Stimulated activated CD8-positive, alpha-beta memory T cell treated with anti-CD3 and anti-CD28 coated beads, Interleukin-7, amount 100 ng/mL, for 48 hours (primary cell): Measurements from ENCODE around the gene RPA3.
"Not testable (repeated sequence)": the region's sequence is repeated elsewhere in the genome, so short reads cannot be mapped to it uniquely, and the experiment has no call there.

ENCODE experiments used
- DNase-seq, 2 donors: peaks; one replicate each; pipeline ENCODE4 v3.0.0-alpha.2; 2020; ENCODE audit warnings: low read depth in 1 of 2; ENCODE audit errors: extremely low read depth in 1 of 2

Gene RPA3

DNA sequence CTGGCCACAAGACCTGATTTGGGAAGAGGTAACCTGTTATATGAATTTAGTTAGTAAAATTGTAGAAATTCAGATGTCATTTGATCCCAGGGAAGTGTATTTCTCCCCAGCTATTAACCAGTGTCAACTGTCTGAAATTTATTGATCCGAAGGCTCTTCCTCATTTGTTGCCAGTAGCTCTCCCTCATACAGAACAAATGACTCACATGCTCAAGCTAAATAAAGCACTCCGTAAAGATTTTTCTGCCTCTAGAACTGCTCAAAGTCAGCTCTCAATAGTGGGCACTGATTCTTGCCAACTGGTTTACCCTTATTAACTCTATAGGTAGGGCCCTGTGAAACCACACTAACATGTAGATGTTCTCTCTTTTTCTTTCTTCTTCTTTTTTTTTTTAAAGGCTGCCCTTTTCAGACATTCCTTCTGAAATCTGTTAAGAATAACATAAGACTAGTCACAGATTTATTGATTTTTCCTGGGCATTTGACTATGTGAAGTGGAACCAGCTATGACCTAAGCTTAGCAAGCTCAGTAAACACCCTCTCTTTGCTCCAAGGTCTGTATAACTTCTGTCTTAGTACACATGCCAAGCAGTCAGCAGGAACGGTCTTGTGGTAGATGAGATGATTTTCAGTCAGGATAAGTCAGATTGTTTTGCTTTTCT, 21.8 kb downstream of the RPA3 start:
- no peak for DNase-seq

DNA sequence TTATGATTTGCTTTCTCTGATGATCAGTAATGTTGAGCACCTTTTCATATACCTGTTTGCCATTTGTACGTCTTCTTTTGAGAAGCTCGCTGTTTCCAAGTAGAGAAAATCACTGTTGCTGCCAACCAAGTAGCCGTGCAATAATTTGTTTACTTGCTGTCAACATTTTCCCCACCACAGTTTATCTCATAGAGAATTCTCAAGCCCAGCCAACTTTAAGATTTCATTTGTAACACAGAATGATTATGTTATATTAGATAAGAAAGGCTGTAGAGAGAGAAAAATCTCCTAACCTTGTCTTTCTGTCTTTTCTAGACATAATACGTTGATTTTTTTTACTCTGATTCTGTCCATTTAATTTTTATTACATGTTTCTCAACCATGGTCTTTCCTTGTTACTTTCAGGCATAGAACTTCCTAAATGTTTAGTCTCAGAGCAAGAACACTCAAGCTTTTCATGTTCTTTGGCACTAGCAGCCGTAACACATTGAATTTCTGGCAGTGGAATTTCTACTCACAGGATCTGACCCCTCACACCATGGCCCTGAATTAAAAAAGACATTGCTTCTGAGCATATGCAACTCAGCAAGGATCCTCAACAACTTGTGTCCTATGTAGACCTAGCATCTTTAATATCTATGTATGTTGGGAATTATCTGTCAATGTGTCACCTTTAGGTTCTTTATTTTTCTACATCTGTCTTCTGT, 23.1 kb downstream of the RPA3 start:
- DNase-seq = no peak

DNA sequence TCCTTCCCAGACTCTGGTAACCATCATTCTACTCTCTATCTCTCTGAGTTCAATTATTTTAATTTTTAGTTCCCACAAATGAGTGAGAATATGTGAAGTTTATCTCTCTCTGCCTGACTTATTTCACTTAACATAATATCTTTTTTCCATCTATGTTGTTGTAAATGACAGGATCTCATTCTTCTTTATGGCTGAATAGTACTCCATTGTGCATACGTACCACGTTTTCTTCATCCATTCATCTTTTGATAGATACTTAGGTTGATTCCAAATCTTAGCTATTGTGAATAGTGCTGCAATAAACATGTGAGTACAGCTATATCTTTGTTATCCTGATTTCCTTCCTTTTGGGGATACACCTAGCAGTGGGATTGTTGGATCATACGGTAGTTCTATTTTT, 23.9 kb downstream of the RPA3 start:
- DNase-seq = no peak

DNA sequence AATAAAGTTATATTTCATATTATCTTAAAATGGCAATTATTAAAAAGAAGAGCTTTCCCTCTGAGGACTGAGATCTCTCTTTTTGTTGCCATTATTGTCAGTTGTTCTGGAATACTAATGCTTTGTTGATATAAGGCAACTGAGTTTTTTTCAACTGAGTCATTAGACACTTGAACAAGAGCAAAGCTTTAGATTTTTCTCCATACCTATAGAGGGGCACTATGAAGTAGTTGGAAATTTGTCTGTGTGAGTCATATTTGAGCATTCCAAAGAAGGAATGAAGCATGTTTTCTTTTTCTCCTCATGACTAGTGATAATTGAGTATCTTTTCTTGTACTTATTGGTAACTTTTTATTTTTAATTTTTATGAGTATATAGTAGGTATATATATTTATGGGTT, 24.5 kb downstream of the RPA3 start:
- DNase-seq = no peak

DNA sequence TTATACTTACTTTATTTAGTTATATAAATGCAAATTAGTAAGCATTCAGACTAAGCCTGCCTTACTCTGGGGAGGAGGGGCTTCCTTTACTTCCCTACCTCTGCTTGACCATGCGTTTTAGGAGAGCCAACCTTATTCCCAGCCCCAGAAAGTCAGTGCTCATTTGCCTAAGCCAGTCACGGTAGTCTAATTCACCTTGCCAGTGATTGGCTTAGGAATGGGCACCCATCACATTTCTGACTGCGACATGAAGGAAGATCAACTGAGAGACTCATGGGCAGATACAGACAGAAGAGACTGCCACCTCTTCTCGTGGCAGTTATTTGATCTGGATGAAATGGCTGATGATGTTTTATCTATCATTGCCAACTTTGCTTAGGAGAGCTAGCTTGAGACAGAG, 29.5 kb downstream of the RPA3 start:
- no peak for DNase-seq

DNA sequence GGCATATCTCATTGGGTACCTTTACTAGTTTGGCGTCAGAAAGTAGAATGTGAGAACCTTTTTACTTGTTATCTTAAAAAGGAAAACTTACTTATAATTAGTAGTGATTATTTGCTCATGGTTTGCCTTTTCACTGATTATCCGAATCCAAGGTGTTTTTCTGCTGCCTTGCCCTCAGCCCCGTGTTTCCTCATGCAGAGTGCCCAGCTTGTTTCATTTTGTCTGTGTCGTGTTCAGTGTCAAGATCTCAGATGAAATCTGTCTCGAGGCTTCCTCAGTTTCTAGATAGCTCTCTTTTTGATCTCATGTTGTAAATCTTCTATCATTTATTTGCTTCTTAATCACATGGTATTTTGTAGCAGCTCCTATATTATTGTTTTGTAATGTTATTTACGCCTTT, 30.1 kb downstream of the RPA3 start:
- DNase-seq = no peak

DNA sequence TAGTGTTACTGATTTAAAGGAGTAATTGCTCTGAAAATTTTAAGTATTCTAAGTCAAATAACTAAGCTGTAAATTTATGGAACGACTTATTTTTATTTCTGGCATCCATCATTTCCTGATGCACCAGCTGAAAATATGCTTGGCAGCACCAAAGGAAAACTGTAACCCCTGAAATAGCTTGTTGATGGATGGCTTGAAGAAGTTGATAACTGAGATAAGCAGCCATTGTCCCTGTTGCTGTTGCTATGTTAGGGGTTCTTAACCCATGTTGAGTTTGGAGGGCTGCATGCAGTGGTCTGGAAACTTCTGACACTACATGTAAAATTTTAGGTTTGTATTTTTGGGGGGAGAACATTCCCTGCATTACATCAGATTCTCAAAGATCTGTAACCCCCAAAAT, 30.6 kb downstream of the RPA3 start:
- DNase-seq = no peak

DNA sequence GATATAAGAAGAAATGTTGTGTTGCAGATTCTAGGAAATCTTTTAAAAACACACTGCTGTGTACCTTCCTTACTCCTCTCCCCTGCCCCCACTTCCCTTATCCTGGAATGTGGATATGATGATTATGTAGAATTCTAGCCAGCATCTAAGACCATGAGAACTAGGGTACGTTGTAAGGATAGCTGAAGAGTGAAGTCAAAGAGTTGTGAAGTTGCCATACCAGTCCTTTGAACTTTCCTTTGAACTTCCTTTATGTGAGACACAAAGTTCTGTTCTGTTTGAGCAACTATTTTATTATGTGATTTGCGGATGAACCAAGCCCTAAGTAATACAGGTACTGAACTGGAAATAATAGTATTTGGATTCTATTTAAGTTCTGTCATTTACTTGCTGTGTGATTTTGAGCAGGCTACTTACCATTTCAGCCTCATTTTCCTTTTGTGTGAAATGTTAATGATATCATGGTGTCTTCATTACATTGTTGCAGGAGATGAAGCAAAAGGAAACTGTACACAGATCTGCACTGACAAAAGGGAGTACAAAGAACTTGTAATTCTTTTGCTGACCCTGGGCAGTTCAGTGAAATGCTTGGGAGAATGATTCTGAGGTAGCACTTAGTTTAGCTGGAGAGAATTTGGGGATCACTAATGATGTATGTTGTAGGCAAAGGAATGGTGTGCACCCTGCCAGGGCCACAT, 31.4 kb downstream of the RPA3 start:
- no peak for DNase-seq

DNA sequence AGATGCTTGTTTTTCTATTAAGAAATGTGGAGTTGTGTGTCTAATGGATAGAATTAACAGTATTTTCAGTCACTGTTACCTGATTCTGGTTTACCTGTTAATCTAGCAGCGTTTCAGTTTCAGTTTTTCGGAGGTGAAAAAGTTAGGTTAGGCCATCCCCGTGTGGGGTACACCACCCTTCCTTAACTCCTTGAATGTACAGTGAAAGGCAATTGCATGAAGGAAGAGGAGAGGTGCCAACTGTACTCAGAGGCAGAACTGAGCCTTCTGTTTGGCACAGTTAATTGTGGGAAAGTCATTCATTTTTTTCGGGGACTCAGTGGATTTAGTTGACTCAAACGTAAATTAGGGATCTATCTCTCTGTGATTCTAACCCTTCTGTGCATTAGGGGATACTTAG, 35.5 kb downstream of the RPA3 start:
- DNase-seq = no peak

DNA sequence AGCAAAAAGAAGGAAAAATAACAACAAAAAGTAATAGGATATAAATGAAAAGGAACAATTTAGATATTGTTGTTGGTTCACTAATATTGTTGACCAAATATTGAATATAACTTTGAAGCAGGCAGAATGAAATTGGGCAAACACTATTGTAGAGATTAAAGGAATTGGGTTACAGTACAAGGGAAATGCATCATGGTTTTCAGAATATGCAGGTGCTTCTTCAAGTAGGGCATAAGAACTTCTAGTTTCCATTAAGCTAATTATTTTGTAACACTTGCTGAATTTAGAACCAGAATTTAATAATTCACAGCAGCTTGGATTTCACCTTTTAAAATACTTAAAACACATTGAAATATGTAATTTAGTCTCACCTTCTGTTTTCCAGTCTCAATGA, 36.5 kb downstream of the RPA3 start:
- DNase-seq = no peak

DNA sequence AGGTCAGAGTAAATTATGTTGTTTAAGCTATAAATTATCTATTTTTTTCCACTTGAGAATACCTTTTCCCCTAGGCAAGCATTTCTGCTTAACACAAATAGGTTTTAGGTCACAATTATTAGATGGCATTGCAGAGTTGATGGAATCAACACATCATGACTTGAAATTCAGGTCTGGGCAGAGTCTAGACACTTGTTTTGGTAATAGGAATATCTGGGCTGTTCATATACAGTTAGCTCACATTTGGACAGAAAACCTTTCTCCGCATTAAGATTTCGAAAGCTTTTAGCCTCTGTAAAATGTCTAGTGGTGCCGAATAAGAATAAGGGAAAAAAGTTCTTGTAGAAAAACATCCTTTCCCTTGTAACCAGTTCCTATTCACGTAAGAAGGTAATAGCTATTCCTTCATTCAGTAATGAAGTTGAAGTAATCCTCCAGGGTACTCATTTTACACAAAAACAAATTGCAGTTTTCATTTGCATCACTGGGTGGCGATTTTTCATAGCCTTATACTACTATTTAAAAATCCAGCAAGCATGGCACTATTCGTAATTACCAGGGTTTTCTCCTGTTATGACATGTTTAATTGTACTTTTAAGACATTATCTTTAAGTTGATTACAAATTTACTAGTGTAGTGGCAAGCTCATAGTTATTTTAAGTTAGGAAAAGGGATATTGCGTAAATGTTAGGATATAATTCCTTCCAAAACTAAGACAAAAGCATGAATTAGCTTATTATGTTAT, 37.0 kb downstream of the RPA3 start:
- no peak for DNase-seq

DNA sequence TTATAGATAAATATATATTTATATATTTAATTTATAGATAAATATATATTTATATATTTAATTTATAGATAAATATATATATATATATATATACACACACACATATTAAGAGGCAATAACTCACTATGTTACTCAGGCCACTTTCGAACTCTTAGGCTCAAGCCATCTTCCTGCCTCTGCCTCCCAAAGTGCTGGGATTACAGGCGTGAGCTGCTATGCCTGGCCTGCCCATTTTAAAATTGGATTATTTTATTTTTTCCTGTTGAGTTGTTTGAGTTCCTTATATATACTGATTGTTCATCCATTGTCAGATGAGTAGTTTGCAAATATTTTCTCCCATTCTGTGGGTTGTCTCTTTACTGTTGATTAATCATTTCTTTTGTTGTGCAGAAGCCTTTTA, 38.8 kb downstream of the RPA3 start:
- DNase-seq = not testable (repeated sequence)

DNA sequence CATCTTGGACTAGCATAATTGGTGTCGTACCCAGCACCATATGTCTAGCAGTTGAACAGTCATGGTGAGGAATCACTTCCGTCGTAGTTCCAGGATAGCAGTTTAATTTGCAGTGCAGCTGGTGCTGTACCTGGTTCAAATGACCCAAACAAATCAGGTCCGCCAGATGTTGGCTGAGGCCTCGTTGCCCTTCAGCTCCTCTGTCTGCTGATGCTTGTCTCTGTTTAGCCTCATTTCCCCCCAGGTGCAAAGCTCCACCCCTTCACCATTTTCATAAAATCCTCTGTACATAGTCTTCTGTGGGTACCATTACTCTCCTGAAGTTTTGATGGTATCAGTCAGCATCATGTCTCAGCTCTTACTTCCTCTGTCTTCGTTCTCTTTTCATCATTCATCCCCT, 42.7 kb downstream of the RPA3 start:
- no peak for DNase-seq

DNA sequence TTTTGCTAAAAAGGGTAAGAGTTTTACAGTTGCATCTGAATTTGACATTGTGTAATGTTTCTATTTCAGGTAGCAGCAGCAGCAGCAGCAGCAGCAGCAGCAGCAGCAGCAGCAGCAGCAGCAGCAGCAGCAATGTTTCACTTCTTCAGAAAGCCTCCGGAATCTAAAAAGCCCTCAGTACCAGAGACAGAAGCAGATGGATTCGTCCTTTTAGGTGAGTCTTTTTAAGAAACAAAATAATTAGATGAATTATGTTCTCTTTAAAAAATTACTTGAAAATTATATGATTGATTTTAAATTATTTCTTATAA, 45.2 kb downstream of the RPA3 start:
- no peak for DNase-seq

DNA sequence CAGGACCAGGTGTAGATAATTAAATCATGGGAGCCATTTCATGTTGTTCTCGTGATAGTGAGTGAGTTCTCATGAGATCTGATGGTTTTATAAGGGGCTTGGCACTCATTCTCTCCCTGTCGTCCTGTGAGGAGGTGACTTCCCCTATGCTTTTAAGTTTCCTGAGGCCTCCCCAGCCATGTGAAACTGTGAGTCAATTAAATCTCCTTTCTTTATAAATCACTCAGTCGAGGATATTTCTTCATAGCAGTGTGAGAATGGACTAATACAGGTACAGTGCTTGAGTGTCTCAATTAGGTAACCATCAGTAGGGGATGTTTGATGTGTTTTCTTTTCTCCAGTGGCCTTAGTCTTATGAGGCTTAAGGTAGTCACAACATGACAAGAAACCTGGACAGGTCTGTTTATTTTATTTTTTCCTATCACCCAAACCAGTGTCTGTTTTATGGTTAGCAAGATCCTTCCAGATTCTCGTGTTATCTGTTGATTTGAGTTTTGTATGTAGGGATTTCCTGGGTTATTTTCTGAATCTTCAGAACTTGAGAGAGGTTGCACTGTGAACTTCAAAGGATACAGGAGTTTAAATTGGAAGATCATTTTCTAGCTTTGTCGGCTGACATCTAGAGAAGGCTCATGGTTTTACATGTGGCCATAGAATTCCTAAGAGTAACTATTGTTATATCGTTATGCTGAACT, 45.7 kb downstream of the RPA3 start:
- peak in 1 of 2 donors; percentile 4 for DNase-seq

DNA sequence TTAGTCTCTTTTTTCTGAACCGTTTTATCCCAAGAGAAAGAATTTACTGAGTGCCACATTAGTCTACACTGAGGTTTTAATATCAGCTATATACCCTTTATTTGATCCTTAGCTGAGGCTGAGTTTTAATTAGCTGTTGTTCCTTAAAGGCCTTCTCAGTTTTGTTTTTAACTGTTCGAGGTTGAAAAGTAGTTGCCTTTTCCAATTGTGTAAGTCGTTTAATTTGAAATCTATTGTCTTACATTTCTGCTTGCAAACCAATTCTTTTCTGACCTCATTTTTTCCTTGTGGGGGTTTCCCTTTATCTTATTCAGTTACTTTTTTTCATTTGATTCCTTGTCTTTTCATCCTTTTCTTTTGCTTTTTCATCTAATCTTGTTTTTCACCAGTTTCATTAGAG, 47.0 kb downstream of the RPA3 start:
- no peak for DNase-seq

DNA sequence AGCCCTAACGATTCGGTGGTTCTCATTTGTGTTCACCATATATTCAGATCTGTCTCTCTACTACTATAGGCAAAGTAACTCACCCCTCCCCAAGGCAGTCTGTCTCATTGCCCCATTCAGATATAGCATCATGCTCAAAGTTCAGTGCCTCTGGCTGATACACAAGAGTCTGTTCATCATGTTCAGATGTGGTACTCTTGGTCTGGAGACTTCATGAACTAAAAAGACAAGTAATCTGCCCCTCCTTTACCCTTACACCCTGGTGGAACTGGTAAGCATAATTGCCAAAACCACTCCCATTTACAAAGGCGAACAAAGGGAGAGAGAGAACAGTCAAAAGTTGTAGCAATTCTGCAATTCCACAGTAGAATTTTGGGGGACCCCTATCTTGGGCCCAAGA, 47.9 kb downstream of the RPA3 start:
- DNase-seq = no peak

DNA sequence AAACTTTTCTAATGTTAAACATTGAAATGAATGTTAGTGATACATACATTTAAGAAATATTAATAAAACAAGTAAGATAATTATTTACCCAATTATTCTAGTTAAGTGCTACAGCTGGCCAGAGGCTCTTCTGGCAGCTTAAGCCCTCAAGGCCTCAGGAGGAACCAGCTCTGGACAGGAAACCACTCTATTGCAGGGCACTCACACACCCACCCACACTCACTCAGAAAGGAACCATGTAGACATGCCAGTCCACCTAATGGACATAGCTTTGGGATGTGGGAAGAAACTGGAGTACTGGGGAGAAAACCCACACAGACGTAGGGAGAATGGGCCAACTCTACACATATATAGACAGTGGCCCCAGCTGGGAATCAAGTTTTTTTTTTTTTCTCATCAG, 49.7 kb downstream of the RPA3 start:
- DNase-seq = no peak

DNA sequence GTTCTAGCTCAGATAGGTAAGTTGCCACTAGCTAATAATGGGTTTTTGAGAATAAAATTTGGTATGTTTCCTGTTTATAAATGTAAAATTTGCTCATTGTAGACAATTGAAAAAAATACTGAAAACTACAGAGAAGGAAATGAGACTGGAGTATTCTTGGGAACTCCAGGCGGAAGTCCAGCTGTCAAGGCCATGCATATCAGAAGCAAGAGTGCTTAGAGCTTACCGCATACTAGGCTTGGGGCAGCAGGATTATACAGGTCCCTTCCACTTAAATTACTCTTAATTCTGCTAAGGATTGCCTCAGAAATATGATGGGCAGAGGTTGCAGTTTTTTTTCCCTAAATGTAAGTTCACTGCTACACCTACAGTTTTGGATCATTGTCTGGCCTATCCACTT, 51.2 kb downstream of the RPA3 start:
- no peak for DNase-seq

DNA sequence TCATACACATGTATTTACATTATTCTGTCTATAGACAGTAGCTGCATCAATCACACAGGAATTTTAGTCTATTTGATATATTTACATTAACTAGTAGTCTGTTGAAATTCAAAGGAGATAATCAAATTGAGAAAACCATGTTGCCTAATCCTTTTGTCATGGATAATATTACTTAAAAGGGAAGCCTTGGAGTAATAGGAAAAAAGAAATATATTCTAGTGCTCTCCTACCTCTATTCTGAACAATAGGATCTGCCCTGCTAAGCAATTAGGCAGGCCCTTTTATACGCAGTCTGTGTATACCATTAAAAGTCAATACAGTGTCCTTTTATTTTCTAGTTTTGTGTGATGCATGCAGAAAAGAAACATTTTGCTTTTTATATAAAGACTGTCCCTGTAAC, 53.4 kb downstream of the RPA3 start:
- DNase-seq = no peak

DNA sequence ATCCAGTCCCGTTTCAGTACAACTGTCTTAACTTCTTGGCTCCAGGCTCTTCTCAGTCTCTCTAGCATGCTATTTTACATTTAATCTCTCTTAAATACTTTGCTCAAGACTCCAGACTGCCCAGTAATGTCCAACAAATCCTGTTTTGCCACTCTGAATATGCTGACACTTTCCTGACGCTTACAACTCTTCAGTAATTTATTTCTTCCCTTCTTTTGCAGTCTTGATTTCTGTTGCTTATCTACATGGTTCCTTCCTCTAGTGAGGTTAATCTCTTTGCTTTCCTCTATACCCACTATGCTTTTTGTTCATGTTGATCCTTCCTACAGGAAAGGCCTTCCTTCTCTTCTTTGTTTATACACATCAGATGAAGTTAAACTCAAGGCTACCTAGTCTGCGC, 54.1 kb downstream of the RPA3 start:
- no peak for DNase-seq
